ENCODE measurements around the gene TGM1.

DNA sequence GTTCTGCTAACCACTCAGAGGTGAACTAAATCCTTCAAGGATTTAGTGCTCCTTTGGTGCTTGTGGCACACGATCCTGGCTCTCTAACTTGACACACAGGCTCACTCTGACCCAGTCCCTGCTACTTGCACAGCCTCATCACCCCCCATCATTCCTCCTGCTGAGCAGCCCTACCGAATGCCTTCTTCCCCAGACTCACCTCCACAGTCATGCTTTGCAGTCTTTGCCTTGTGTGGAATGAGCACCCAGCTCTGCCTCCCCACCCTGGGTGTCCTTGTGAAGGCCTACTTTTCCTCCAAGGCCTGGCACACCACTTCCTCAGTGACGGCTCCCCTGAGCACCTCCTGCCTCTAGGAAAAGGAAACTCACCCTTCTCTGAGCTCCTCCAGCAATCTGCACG lies 12.6 kb downstream of the TGM1 start:
- no peak for TF ChIP-seq TP53 (CRISPR knock-in tag; IDR thresholded peaks at IDR 0.05)
- TF ChIP-seq USF2 (IDR thresholded peaks at IDR 0.05), result no peak
- no peak for TF ChIP-seq CTCF (IDR thresholded peaks at IDR 0.05)
- no peak for TF ChIP-seq RCOR1 (IDR thresholded peaks at IDR 0.05; ENCODE audit: low read depth, low read length)
- no peak for TF ChIP-seq POLR2AphosphoS2 (conservative IDR thresholded peaks at IDR 0.05; ENCODE audit: low read length)
- no peak for TF ChIP-seq POLR2A (IDR thresholded peaks at IDR 0.05; ENCODE audit: low read length)
